ENCODE data around the gene TGM1.

Gene TGM1

GRCh38 chr14:24255931-24256711 is 6.9 kb downstream of the TGM1 start:
- no CpG with 5 or more reads among the region's 12 CpGs for WGBS, 2 donors (ENCODE audit: extremely low coverage in 2 of 2, insufficient read length in 2 of 2, insufficient replicate concordance in 1 of 2)
- H3K14ac ChIP-seq (ENCODE audit: low read length) = no peak overlapping the region
- H2BK120ac ChIP-seq (ENCODE audit: low read depth, low read length) = no peak overlapping the region
- no peak overlapping the region for H2BK12ac ChIP-seq (ENCODE audit: low read length)
- H3K4ac ChIP-seq (ENCODE audit: low read length) = no peak overlapping the region
- no peak overlapping the region for H3K18ac ChIP-seq (ENCODE audit: low read length)
- no peaks in the 10 kb centered on the region for H3K9me3 ChIP-seq (replicated peaks in 1 of 2; ENCODE audit: control insufficient read depth in 2 of 2, insufficient read depth in 1 of 2, low read depth in 1 of 2, low read length in 2 of 2)
- H2AK5ac ChIP-seq (ENCODE audit: low read depth, low read length) = no peak overlapping the region
- H2AFZ ChIP-seq (ENCODE audit: low read length) = no peak overlapping the region
- H3K4me2 ChIP-seq (ENCODE audit: insufficient read depth, low read length, poor library complexity, severe bottlenecking) = no peak overlapping the region
- no peak overlapping the region for H4K91ac ChIP-seq (ENCODE audit: low read depth, low read length, poor library complexity)
- H2BK15ac ChIP-seq (ENCODE audit: low read length) = no peak overlapping the region
- H3K9ac ChIP-seq (ENCODE audit: low read depth, low read length, poor library complexity) = no peak overlapping the region
- no peak overlapping the region for H3K4me3 ChIP-seq (ENCODE audit: low read length in 2 of 2)
- H4K8ac ChIP-seq (ENCODE audit: low read depth, low read length) = no peak overlapping the region
- no peaks in the 10 kb centered on the region for H3K36me3 ChIP-seq (replicated peaks in 1 of 2; ENCODE audit: control insufficient read depth in 2 of 2, insufficient read depth in 2 of 2, low read length in 2 of 2)
- no peak overlapping the region for H2BK5ac ChIP-seq (ENCODE audit: low read length)
- H3K79me1 ChIP-seq (ENCODE audit: low read depth, low read length) = peaks cover 1% of the 10 kb centered on the region
- H3K27ac ChIP-seq (replicated peaks; ENCODE audit: low read length) = no peak overlapping the region
- no peaks in the 10 kb centered on the region for H3K4me1 ChIP-seq (ENCODE audit: control insufficient read depth in 2 of 2, insufficient read depth in 1 of 2, low read depth in 1 of 2, low read length in 2 of 2)
- no peaks in the 10 kb centered on the region for H3K27me3 ChIP-seq (ENCODE audit: control insufficient read depth in 3 of 3, insufficient read depth in 3 of 3, low read depth in 1 of 3, low read length in 3 of 3)
- peak overlapping the region; percentile 23 for H3K23ac ChIP-seq (ENCODE audit: low read depth, low read length, poor library complexity)
- DNase-seq (ENCODE audit: low spot score) = no peak

- Histone ChIP-seq H2BK12ac (ENCODE audit: low read length) (no peak overlapping the region), H2BK120ac (ENCODE audit: low read depth, low read length) (no peak overlapping the region), H3K4me2 (ENCODE audit: insufficient read depth, low read length, poor library complexity, severe bottlenecking) (no peak overlapping the region), H2AFZ (ENCODE audit: low read length) (no peak overlapping the region), H3K4me3 (ENCODE audit: low read length in 2 of 2) (no peak overlapping the region), H3K36me3 (replicated peaks in 1 of 2; ENCODE audit: control insufficient read depth in 2 of 2, insufficient read depth in 2 of 2, low read length in 2 of 2) (no peaks in the 10 kb centered on the region), H3K14ac (ENCODE audit: low read length) (no peak overlapping the region), H3K9me3 (replicated peaks in 1 of 2; ENCODE audit: control insufficient read depth in 2 of 2, insufficient read depth in 1 of 2, low read depth in 1 of 2, low read length in 2 of 2) (no peaks in the 10 kb centered on the region), H3K79me1 (ENCODE audit: low read depth, low read length) (peaks cover 1% of the 10 kb centered on the region), H2BK5ac (ENCODE audit: low read length) (peak overlapping the region; percentile 57), H3K4me1 (ENCODE audit: control insufficient read depth in 2 of 2, insufficient read depth in 1 of 2, low read depth in 1 of 2, low read length in 2 of 2) (no peaks in the 10 kb centered on the region), H3K18ac (ENCODE audit: low read length) (no peak overlapping the region), H3K23ac (ENCODE audit: low read depth, low read length, poor library complexity) (no peak overlapping the region), H3K9ac (ENCODE audit: low read depth, low read length, poor library complexity) (no peak overlapping the region), H2AK5ac (ENCODE audit: low read depth, low read length) (no peak overlapping the region), H4K8ac (ENCODE audit: low read depth, low read length) (no peak overlapping the region), H4K91ac (ENCODE audit: low read depth, low read length, poor library complexity) (peak overlapping the region; percentile 79), H2BK15ac (ENCODE audit: low read length) (no peak overlapping the region), H3K27ac (replicated peaks; ENCODE audit: low read length) (no peak overlapping the region), H3K4ac (ENCODE audit: low read length) (no peak overlapping the region), H3K27me3 (ENCODE audit: control insufficient read depth in 3 of 3, insufficient read depth in 3 of 3, low read depth in 1 of 3, low read length in 3 of 3) (no peaks in the 10 kb centered on the region)
- no CpG with 5 or more reads among the region's 8 CpGs for WGBS, 2 donors (ENCODE audit: extremely low coverage in 2 of 2, insufficient read length in 2 of 2, insufficient replicate concordance in 1 of 2)
- no peak for DNase-seq (ENCODE audit: low spot score)
Measured at GRCh38 chr14:24255438-24255837, 7.5 kb downstream of the TGM1 start.

DNA sequence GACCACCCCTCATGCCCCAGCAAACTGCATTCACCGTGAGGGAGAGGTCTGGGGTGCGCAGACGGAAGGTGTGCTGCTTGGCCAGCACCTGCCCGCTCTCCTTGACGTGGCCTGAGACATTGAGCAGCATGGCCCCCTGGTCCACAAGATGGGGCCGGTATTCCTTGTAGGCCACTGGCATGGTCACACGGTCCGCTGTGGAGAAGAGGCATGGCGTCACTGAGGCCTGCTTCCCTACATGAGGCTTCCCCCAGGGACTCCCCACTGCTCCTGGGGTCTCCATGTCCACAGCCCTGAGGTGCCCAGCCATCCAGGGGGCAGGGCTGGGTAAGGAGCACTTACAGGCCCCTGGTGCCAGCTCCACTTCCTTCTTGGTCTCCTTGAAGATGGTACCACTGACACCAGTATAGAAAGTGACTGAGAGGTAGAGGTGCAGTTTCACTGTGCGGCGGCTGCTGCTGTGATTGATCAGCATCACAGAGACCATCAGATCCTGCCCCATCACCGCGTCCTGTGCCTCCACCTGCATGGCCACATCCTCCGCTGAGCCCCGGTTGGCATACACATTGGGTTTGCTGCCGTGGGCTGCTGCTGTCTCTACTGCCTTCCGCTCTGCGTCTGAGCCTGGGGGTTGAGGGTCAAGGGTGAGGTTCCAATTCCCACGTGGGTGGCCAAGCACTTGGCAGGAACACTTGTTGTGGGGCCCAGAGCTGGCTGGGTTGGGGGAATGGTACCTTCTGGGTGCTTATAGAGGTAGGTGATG is 8.2 kb downstream of the TGM1 start:
- no peaks in the 10 kb centered on the region for H3K9me3 ChIP-seq (replicated peaks in 1 of 2; ENCODE audit: control insufficient read depth in 2 of 2, insufficient read depth in 1 of 2, low read depth in 1 of 2, low read length in 2 of 2)

GRCh38 chr14:24253936-24254335 is 9.0 kb downstream of the TGM1 start:
- Histone ChIP-seq H2AK5ac (ENCODE audit: low read depth, low read length) (no peak overlapping the region), H2BK12ac (ENCODE audit: low read length) (no peak overlapping the region), H3K9me3 (replicated peaks in 1 of 2; ENCODE audit: control insufficient read depth in 2 of 2, insufficient read depth in 1 of 2, low read depth in 1 of 2, low read length in 2 of 2) (no peaks in the 10 kb centered on the region), H2BK5ac (ENCODE audit: low read length) (no peak overlapping the region), H3K36me3 (replicated peaks in 1 of 2; ENCODE audit: control insufficient read depth in 2 of 2, insufficient read depth in 2 of 2, low read length in 2 of 2) (no peaks in the 10 kb centered on the region), H3K79me1 (ENCODE audit: low read depth, low read length) (peaks cover 1% of the 10 kb centered on the region), H3K4me2 (ENCODE audit: insufficient read depth, low read length, poor library complexity, severe bottlenecking) (no peak overlapping the region), H3K4ac (ENCODE audit: low read length) (no peak overlapping the region), H3K9ac (ENCODE audit: low read depth, low read length, poor library complexity) (no peak overlapping the region), H3K27me3 (ENCODE audit: control insufficient read depth in 3 of 3, insufficient read depth in 3 of 3, low read depth in 1 of 3, low read length in 3 of 3) (no peaks in the 10 kb centered on the region), H2AFZ (ENCODE audit: low read length) (no peak overlapping the region), H3K14ac (ENCODE audit: low read length) (no peak overlapping the region), H3K18ac (ENCODE audit: low read length) (no peak overlapping the region), H3K4me1 (ENCODE audit: control insufficient read depth in 2 of 2, insufficient read depth in 1 of 2, low read depth in 1 of 2, low read length in 2 of 2) (no peaks in the 10 kb centered on the region), H4K91ac (ENCODE audit: low read depth, low read length, poor library complexity) (no peak overlapping the region), H3K23ac (ENCODE audit: low read depth, low read length, poor library complexity) (no peak overlapping the region), H3K27ac (replicated peaks; ENCODE audit: low read length) (no peak overlapping the region), H3K4me3 (ENCODE audit: low read length in 2 of 2) (no peak overlapping the region), H2BK15ac (ENCODE audit: low read length) (no peak overlapping the region), H2BK120ac (ENCODE audit: low read depth, low read length) (no peak overlapping the region), H4K8ac (ENCODE audit: low read depth, low read length) (no peak overlapping the region)
- WGBS, 2 donors (ENCODE audit: extremely low coverage in 2 of 2, insufficient read length in 2 of 2, insufficient replicate concordance in 1 of 2) = no CpG with 5 or more reads among the region's 7 CpGs
- DNase-seq (ENCODE audit: low spot score) = no peak

More for the DNA sequence above, 8.2 kb downstream of the TGM1 start:
- Histone ChIP-seq H2AFZ (ENCODE audit: low read length) (no peak overlapping the region), H2BK5ac (ENCODE audit: low read length) (peak overlapping the region; percentile 57), H3K18ac (ENCODE audit: low read length) (no peak overlapping the region), H3K9ac (ENCODE audit: low read depth, low read length, poor library complexity) (peak overlapping the region; percentile 3), H4K8ac (ENCODE audit: low read depth, low read length) (peak overlapping the region; percentile 26), H2AK5ac (ENCODE audit: low read depth, low read length) (no peak overlapping the region), H3K36me3 (replicated peaks in 1 of 2; ENCODE audit: control insufficient read depth in 2 of 2, insufficient read depth in 2 of 2, low read length in 2 of 2) (no peaks in the 10 kb centered on the region), H3K27me3 (ENCODE audit: control insufficient read depth in 3 of 3, insufficient read depth in 3 of 3, low read depth in 1 of 3, low read length in 3 of 3) (no peaks in the 10 kb centered on the region), H2BK120ac (ENCODE audit: low read depth, low read length) (no peak overlapping the region), H3K14ac (ENCODE audit: low read length) (no peak overlapping the region), H2BK12ac (ENCODE audit: low read length) (no peak overlapping the region), H2BK15ac (ENCODE audit: low read length) (peak overlapping the region; percentile 34), H3K27ac (replicated peaks; ENCODE audit: low read length) (no peak overlapping the region), H4K91ac (ENCODE audit: low read depth, low read length, poor library complexity) (peak overlapping the region; percentile 79), H3K23ac (ENCODE audit: low read depth, low read length, poor library complexity) (peak overlapping the region; percentile 90), H3K4me3 (ENCODE audit: low read length in 2 of 2) (no peak overlapping the region), H3K4me2 (ENCODE audit: insufficient read depth, low read length, poor library complexity, severe bottlenecking) (no peak overlapping the region), H3K79me1 (ENCODE audit: low read depth, low read length) (peaks cover 1% of the 10 kb centered on the region), H3K4me1 (ENCODE audit: control insufficient read depth in 2 of 2, insufficient read depth in 1 of 2, low read depth in 1 of 2, low read length in 2 of 2) (no peaks in the 10 kb centered on the region), H3K4ac (ENCODE audit: low read length) (peak overlapping the region; percentile 12)
- no CpG with 5 or more reads among the region's 19 CpGs for WGBS, 2 donors (ENCODE audit: extremely low coverage in 2 of 2, insufficient read length in 2 of 2, insufficient replicate concordance in 1 of 2)
- DNase-seq (ENCODE audit: low spot score) = no peak
